ENCODE results near the gene KCNK10. TPM values are rescaled to one million over a fixed set of nuclear protein-coding genes. Genes with fewer than 3 reads are reported as not detected.

The KCNK10 gene
- total RNA-seq, 6 experiments from 2014 or later: not detected

DNA sequence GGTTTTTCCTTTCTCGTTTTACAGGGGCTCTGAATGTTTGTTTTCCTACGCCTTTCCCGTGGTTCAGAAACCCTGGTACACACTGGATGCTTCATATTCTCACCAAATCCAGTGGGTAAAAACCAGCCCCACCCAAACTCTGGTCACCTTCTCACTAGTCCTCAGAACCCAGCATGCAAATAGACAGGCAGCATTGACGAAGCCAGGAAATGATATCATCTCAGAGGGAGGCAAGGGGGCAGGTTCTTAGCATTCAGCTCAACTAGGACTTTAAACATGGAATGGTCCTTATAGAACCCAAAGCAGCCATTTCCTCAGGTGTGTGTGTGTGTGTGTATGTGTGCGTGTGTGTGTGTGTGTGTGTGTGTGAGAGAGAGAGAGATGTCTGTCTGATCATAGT, 142.0 kb downstream of the KCNK10 start:
- Mint-ChIP-seq H3K27ac (no peak overlapping the region), H3K4me3 (no peak overlapping the region), H3K4me1 (ENCODE audit: low read depth) (0 out of 2 replicates have a peak, but pooled peaks cover 5% of the 10 kb centered on the region), H3K9me3 (no peaks in the 10 kb centered on the region), H3K36me3 (ENCODE audit: low read depth) (no peaks in the 10 kb centered on the region), H3K27me3 (ENCODE audit: insufficient read depth) (peaks cover 7% of the 10 kb centered on the region)
- no peak for DNase-seq
- TF ChIP-seq, protein P1, sequence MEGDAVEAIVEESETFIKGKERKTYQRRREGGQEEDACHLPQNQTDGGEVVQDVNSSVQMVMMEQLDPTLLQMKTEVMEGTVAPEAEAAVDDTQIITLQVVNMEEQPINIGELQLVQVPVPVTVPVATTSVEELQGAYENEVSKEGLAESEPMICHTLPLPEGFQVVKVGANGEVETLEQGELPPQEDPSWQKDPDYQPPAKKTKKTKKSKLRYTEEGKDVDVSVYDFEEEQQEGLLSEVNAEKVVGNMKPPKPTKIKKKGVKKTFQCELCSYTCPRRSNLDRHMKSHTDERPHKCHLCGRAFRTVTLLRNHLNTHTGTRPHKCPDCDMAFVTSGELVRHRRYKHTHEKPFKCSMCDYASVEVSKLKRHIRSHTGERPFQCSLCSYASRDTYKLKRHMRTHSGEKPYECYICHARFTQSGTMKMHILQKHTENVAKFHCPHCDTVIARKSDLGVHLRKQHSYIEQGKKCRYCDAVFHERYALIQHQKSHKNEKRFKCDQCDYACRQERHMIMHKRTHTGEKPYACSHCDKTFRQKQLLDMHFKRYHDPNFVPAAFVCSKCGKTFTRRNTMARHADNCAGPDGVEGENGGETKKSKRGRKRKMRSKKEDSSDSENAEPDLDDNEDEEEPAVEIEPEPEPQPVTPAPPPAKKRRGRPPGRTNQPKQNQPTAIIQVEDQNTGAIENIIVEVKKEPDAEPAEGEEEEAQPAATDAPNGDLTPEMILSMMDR (IDR thresholded peaks at IDR 0.05): no peak

DNA sequence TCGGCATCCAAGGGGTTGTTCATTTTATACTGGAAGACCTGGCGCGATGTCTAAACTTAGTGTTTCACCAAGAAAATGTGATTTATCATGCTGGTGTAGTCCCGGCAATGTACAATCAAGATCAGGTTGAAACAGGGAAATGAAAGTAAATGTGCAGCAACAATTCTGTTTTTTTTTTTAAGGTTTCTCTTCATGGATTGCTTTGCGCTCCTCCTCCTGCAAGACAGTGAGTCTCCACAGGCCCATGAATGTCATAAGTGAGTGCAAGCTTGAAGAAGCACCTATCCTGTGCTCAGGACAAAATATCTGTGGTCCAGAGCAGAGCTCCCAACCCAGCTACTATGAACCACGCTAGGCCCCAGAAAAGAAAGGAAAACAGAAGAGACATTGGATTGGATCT, 143.4 kb downstream of the KCNK10 start:
- peaks cover 1% of the 10 kb centered on the region for H3K27me3 Mint-ChIP-seq (ENCODE audit: insufficient read depth)

DNA sequence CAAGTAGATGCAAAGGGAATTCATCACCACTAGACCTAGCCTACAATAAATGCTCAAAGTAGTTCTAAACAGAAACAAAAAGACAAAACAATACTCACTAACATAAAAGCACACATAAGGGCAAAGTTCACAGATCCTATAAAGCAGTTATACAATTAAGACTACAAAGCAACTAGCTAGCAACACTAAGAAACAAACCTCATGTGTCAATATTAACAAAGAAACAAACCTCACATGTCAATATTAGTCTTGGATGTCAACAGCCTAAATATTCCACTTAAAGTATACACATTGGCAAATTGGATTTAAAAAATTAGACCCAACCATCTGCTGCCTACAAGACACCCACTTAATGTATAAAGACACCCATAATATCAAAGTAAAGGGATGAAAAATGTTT, 152.7 kb downstream of the KCNK10 start:
- TF ChIP-seq, protein P1 (IDR thresholded peaks at IDR 0.05): no peak
- Mint-ChIP-seq H3K4me3 (no peak overlapping the region), H3K4me1 (ENCODE audit: low read depth) (no peaks in the 10 kb centered on the region), H3K27ac (no peak overlapping the region), H3K9me3 (no peaks in the 10 kb centered on the region), H3K27me3 (ENCODE audit: insufficient read depth) (peaks cover 1% of the 10 kb centered on the region), H3K36me3 (ENCODE audit: low read depth) (no peaks in the 10 kb centered on the region)
- DNase-seq: no peak

More for the DNA sequence above, 143.4 kb downstream of the KCNK10 start:
- TF ChIP-seq, protein P1 (IDR thresholded peaks at IDR 0.05): no peak
- H3K27ac Mint-ChIP-seq: no peak overlapping the region
- H3K4me3 Mint-ChIP-seq: no peak overlapping the region
- no peaks in the 10 kb centered on the region for H3K9me3 Mint-ChIP-seq
- no peak for DNase-seq
- 0 out of 2 replicates have a peak, but pooled peaks cover 5% of the 10 kb centered on the region for H3K4me1 Mint-ChIP-seq (ENCODE audit: low read depth)
- H3K36me3 Mint-ChIP-seq (ENCODE audit: low read depth): no peaks in the 10 kb centered on the region

DNA sequence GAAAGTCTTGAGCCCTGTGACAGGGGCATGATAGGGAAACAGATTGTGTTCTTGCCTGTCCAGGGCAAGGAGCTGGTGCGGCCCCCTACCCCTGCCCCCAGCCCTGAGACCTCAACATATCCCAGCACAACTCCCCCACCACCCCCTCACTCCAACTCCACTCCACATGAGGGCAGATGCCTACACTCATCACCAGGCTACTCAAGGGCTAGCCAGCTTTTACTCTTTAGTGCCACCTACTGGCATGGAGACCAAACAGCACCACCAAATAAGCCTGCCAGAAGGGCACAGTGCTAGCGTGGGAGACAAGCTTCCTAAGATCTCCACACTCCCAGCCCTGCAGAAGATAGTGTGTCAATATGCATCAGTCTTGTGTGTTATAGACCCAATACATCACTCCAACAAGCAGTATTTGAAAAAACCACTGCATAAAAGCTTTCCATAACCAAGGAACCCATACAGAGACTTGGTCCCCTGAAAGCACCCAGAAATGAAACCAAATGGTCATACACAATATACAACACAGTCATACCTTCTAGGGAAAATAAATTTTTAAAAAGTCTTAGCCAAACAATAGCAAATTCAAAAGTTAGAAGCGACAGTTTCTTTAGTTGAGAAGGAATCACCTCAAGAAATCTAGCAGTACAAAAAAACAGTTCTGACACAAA, 154.4 kb downstream of the KCNK10 start:
- Mint-ChIP-seq H3K36me3 (ENCODE audit: low read depth) (no peaks in the 10 kb centered on the region), H3K27ac (no peak overlapping the region), H3K4me1 (ENCODE audit: low read depth) (no peaks in the 10 kb centered on the region), H3K4me3 (no peak overlapping the region), H3K9me3 (no peaks in the 10 kb centered on the region), H3K27me3 (ENCODE audit: insufficient read depth) (no peaks in the 10 kb centered on the region; the same call in none of the 2 replicates)
- TF ChIP-seq, protein P1 (IDR thresholded peaks at IDR 0.05): peak; percentile 77
- DNase-seq: peak; percentile 8

DNA sequence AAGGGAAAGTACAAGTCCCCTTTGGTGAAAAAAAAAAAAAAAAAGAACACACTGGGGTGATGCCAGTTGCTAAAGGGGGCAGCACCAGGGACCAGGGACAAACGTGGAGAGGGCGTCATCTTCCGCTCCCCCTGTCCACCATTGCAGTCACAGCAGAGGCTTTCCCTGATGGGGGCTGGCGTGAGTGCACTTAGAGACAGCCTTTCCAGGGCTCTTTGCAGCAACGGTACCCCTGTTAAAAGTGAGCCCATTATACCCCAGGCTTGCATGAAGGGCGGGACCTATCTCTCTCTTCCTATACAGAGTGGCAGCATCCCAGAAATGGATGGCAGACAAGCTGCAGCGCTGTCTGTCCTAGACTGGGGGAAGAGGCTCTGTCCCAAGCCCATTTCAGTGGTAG, 155.0 kb downstream of the KCNK10 start:
- Mint-ChIP-seq H3K9me3 (no peaks in the 10 kb centered on the region), H3K4me3 (no peak overlapping the region), H3K36me3 (ENCODE audit: low read depth) (no peaks in the 10 kb centered on the region), H3K4me1 (ENCODE audit: low read depth) (no peaks in the 10 kb centered on the region), H3K27me3 (ENCODE audit: insufficient read depth) (no peaks in the 10 kb centered on the region; the same call in none of the 2 replicates), H3K27ac (no peak overlapping the region)
- TF ChIP-seq, protein P1 (IDR thresholded peaks at IDR 0.05): no peak
- no peak for DNase-seq

Data from HFFc6 (cell line).